K562 (cell line): Measurements from ENCODE around the gene RYR1. TPM values are rescaled to one million over a fixed set of nuclear protein-coding genes. Genes with fewer than 3 reads are reported as not detected.

Source experiments
- ATAC-seq: fragments of 200-7000 bp; cut with Tn5 transposase; 3 replicates; pipeline ENCODE4 v1.9.1; 2020; ENCODE audit warnings: moderate library complexity
- BruUV-seq: library from RNA; stranded (reverse); fragments of 400-500 nt; replicated peaks from 2 replicates; lab custom pipeline; 2021; lab: Mats Ljungman, UMichigan
- CTCF ChIA-PET: fragments of 300-600 bp; formaldehyde crosslinking; extraction: SDS; loops from one replicate; lab custom pipeline; 2021; ENCODE audit warnings: low intra/inter-chr PET ratio; lab: Yijun Ruan, JAX
- POLR2A ChIA-PET: fragments of 300-600, 350-650 bp; sonication (Branson Sonifier 250); formaldehyde crosslinking; extraction: SDS; loops from one replicate; lab custom pipeline; 2021; ENCODE audit warnings: antibody characterized with exemption, inconsistent platforms; lab: Yijun Ruan, JAX
- DNase-seq, 4 experiments: peaks; one replicate each; pipeline versions ENCODE4 v3.0.0 to v3.0.0-alpha.2; 2011 to 2018; ENCODE audit warnings: low spot score in 3 of 4, mixed read lengths in 3 of 4; ENCODE audit errors: extremely low read depth in 1 of 4
- FAIRE-seq: peaks from 2 replicates; lab custom pipeline; 2011; peaks lifted over from hg19 to GRCh38; lab: Jason Lieb, UNC
- H2AFZ ChIP-seq: 2 replicates; pipeline ENCODE4 v1.6.0; 2011; ENCODE audit warnings: low read depth, low read length, control low read depth, inconsistent platforms
- H3K27ac ChIP-seq: fragments of 200-600 bp; 3 replicates; pipeline ENCODE4 v1.8.0; 2011; ENCODE audit warnings: low read depth, mild to moderate bottlenecking, control low read depth, inconsistent platforms, low read length, moderate library complexity, mixed read lengths; ENCODE audit errors: extremely low read depth
- H3K27me3 ChIP-seq, 2 experiments: fragments of 300-600 bp in 1 of 2; 2 replicates in 1 of 2; 3 replicates in 1 of 2; pipeline versions ENCODE4 v1.6.0 to v1.8.0; 2011; ENCODE audit warnings: inconsistent platforms in 2 of 2, low read length in 2 of 2, mild to moderate bottlenecking in 1 of 2, mixed read lengths in 1 of 2, moderate library complexity in 1 of 2; ENCODE audit not compliant: control insufficient read depth in 2 of 2, insufficient read depth in 2 of 2
- H3K36me3 ChIP-seq: fragments of 300-600 bp; 3 replicates; pipeline ENCODE4 v1.8.0; 2011; ENCODE audit warnings: mild to moderate bottlenecking, low read length, inconsistent platforms; ENCODE audit not compliant: control insufficient read depth, insufficient read depth
- H3K4me1 ChIP-seq, 2 experiments: fragments of 200-600 bp in 1 of 2; replicated peaks in 1 of 2; 2 replicates in 1 of 2; 3 replicates in 1 of 2; pipeline versions ENCODE4 v1.5.1 to v1.8.0; 2011; ENCODE audit warnings: inconsistent platforms in 2 of 2, low read length in 2 of 2, mild to moderate bottlenecking in 1 of 2, mixed read lengths in 1 of 2, moderate library complexity in 1 of 2; ENCODE audit not compliant: control insufficient read depth in 2 of 2, insufficient read depth in 2 of 2
- H3K4me2 ChIP-seq: 2 replicates; pipeline ENCODE4 v1.6.1; 2011; ENCODE audit warnings: low read length, control low read depth, inconsistent platforms, mixed read lengths; ENCODE audit not compliant: insufficient read depth
- H3K4me3 ChIP-seq: fragments of 200-600 bp; sonication (generic), shearing (Covaris generic); 2 replicates; pipeline ENCODE4 v1.5.1; 2016; ENCODE audit warnings: control low read depth, inconsistent platforms
- H3K79me2 ChIP-seq: fragments of 200-600 bp; 3 replicates; pipeline ENCODE4 v1.8.0; 2011; ENCODE audit warnings: low read length, inconsistent platforms; ENCODE audit not compliant: control insufficient read depth, insufficient read depth
- H3K9ac ChIP-seq, 2 experiments: 2 replicates each; pipeline versions ENCODE4 v1.6.0 to v1.6.1; 2011; ENCODE audit warnings: low read depth in 2 of 2, low read length in 2 of 2, control low read depth in 1 of 2, inconsistent platforms in 1 of 2, mild to moderate bottlenecking in 1 of 2, mixed read lengths in 1 of 2; ENCODE audit not compliant: insufficient read depth in 1 of 2
- H3K9me1 ChIP-seq: one replicate; pipeline ENCODE4 v1.6.0; 2011; ENCODE audit warnings: inconsistent platforms, mild to moderate bottlenecking, low read length, moderate library complexity; ENCODE audit not compliant: control insufficient read depth, insufficient read depth
- H3K9me3 ChIP-seq: replicated peaks from 2 replicates; pipeline ENCODE4 v1.5.1; 2011; ENCODE audit warnings: low read depth, low read length, inconsistent platforms; ENCODE audit not compliant: control insufficient read depth, insufficient read depth
- H4K20me1 ChIP-seq: replicated peaks from 2 replicates; pipeline ENCODE4 v1.6.1; 2011; ENCODE audit warnings: low read length, inconsistent platforms, mixed read lengths; ENCODE audit not compliant: control insufficient read depth, insufficient read depth
- AFF4 ChIP-seq: sonication (generic); formaldehyde crosslinking; IDR thresholded peaks from 2 replicates; pipeline ENCODE4 v1.8.0; 2023; ENCODE audit warnings: mild to moderate bottlenecking, missing genetic modification reagents
- GMEB1 ChIP-seq: fragments of 250-450 bp; sonication (Bioruptor Pico); IDR thresholded peaks from 2 replicates; pipeline ENCODE4 v1.4.0; 2020; ENCODE audit warnings: mild to moderate bottlenecking
- MYNN ChIP-seq, 2 experiments: sonication (generic); formaldehyde crosslinking in 1 of 2; IDR thresholded peaks; 2 replicates each; pipeline versions ENCODE4 v1.5.0 to v1.6.1; 2016 to 2020; ENCODE audit warnings: antibody characterized with exemption in 1 of 2, missing genetic modification reagents in 1 of 2
- RNF2 ChIP-seq: sonication (generic); IDR thresholded peaks from 2 replicates; pipeline ENCODE4 v1.6.1; 2016
- SFPQ ChIP-seq: fragments of 200-400 bp; formaldehyde crosslinking; IDR thresholded peaks from 2 replicates; pipeline ENCODE4 v1.6.1; 2017; ENCODE audit warnings: mild to moderate bottlenecking, low read depth, low read length, moderate library complexity
- TBL1XR1 ChIP-seq, 2 experiments: IDR thresholded peaks; 2 replicates each; pipeline ENCODE4 v1.6.1; 2012; ENCODE audit warnings: improper control_type of control experiment in 2 of 2, low read length in 2 of 2, mild to moderate bottlenecking in 1 of 2
- ZNF280A ChIP-seq: fragments of 450-650 bp; IDR thresholded peaks from 2 replicates; pipeline ENCODE4 v1.6.1; 2018; ENCODE audit warnings: mild to moderate bottlenecking, low read depth; ENCODE audit not compliant: partially characterized antibody
- ZNF699 ChIP-seq: fragments of 250-450 bp; sonication (Bioruptor Pico); IDR thresholded peaks from 2 replicates; pipeline ENCODE4 v1.8.0; 2021; ENCODE audit warnings: mild to moderate bottlenecking, moderate library complexity; ENCODE audit not compliant: insufficient replicate concordance
- WGBS: fragments of 100-300 bp; shearing (Covaris generic); methylation state at CpG from one replicate; pipeline ENCODE4 v1.1.6; 2016; ENCODE audit warnings: low coverage, mixed read lengths; ENCODE audit not compliant: insufficient coverage; ENCODE audit errors: missing lambda C conversion rate; 5-methylcytosine and 5-hydroxymethylcytosine counted together
- in situ Hi-C: fragments of 300-500 bp; cut with MboI; formaldehyde crosslinking; loops from 4 replicates; pipeline ENCODE4 v1.15.0; 2018; ENCODE audit warnings: inconsistent platforms, mixed read lengths
- intact Hi-C: fragments of 100-400 bp; cut with micrococcal nuclease; formaldehyde crosslinking; loops from 2 replicates; pipeline ENCODE4 v1.14.2; 2022
- polyA plus RNA-seq, 8 experiments: library from polyadenylated mRNA; depleted of rRNA in 4 of 8; stranded (reverse) in 5 of 8; unstranded in 3 of 8; fragments of >200 nt; fragmentation: Nextera tagmentation in 2 of 8; fragmentation: Illumina TruSeq in 1 of 8; extraction: Ambion mirVana in 2 of 8; extraction: Trizol in 1 of 8; gene quantifications; 2 replicates each; pipeline versions ENCODE4 v1.2.1 to v1.2.3, GENCODE V29; 2011 to 2014; ENCODE audit warnings: inconsistent platforms in 1 of 8, missing spikeins in 1 of 8
- total RNA-seq, 7 experiments: library from RNA; depleted of rRNA in 6 of 7; stranded (reverse); fragments of >200 nt in 6 of 7; fragmentation: Illumina TruSeq in 2 of 7; extraction: Trizol in 2 of 7; gene quantifications; 2 replicates each; pipeline versions ENCODE4 v1.2.1 to v1.2.3, GENCODE V29; 2011 to 2021; ENCODE audit warnings: low replicate concordance in 1 of 7

RYR1 gene
- total and polyA plus RNA-seq, 9 of the 15 experiments (the other 6 are each of a cell fraction or from before 2014, with no cell fraction given) = 0.11 to 7.4 (median 3.7) TPM

DNA sequence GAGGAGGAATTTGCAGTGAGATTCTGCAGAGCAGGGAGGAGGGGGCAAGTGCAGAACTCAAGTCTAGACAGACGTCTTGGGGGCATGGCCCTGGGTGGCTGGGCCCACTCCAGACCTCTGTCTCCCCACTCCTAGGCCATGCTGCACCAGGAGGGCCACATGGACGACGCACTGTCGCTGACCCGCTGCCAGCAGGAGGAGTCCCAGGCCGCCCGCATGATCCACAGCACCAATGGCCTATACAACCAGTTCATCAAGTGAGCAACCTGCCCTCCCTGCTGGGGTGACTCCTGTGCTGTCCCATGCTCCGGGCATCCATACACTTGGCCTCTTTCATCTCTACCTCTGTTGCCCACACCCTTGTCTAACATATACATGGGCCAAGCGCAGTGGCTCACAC, 18.1 kb downstream of the RYR1 start (continued):
- TF ChIP-seq SFPQ = no peak

DNA sequence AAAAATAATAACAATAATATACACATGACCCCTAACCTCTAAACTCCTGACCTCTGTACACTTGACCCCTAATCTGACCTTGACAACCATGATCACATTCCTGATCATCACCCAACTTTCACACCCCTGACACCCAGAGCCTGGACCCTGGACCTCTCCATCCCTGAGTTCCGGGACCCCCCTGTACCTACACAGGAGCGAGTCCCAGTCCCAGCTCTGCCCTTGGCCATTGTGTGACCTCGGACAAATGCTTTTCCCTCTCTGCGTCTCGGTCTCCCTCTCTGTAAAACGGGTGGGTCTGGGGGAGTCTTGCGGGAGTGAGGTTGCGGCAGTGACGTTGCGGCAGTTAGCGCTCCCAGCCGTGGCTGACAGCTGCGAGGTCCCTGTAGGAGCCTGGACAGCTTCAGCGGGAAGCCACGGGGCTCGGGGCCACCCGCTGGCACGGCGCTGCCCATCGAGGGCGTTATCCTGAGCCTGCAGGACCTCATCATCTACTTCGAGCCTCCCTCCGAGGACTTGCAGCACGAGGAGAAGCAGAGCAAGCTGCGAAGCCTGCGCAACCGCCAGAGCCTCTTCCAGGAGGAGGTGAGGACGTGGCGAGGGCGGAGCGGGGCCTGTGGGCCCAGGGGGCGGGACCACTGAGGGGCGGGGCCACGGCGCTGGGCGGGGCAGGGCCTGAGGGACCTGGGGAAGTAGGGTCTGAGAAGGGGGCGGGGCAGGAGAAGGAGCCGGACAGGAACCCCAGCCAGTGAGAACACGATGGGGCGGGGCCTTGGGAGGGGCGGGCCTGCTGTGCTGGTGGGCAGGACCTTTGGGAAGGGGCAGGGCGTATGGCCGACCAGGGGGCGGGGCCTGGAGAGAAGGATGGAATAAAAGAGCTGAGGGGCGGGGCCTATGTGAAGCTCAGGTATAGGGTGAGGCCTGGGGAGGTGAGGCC, 19.2 kb downstream of the RYR1 start:
- CTCF ChIA-PET = no interaction called here
- 18% methylated on average over 28 of the region's 45 CpGs for WGBS
- no peaks in the 10 kb centered on the region for H4K20me1 ChIP-seq
- intact Hi-C loops = no loop called here
- H3K27ac ChIP-seq = peak overlapping the region; percentile 87
- peaks cover 5 to 26% of the 10 kb centered on the region in 2 experiments for H3K4me1 ChIP-seq
- H3K9me1 ChIP-seq = no peaks in the 10 kb centered on the region
- peak overlapping the region; percentile 70 to 90 for H3K9ac ChIP-seq
- ATAC-seq = peak; percentile 99
- no peaks in the 10 kb centered on the region for H3K27me3 ChIP-seq
- no peaks in the 10 kb centered on the region for H3K79me2 ChIP-seq
- H3K9me3 ChIP-seq = no peaks in the 10 kb centered on the region
- H2AFZ ChIP-seq = peak overlapping the region; percentile 95
- POLR2A ChIA-PET = interaction anchor here (0.6 to 1.3 kb wide), 7 partner anchors 18 to 312 kb away, joined by 3 to 5 read pairs (median 3); partner anchors contain the start of gene FAM98C
- FAIRE-seq = peak; percentile 99
- no TSS peak for BruUV-seq
- in situ Hi-C loops = no loop called here
- peaks cover 34% of the 10 kb centered on the region; the same call in 1 of the 3 replicates for H3K36me3 ChIP-seq
- peak; percentile 99 to 100 (median 100) for DNase-seq
- H3K4me2 ChIP-seq = peak overlapping the region; percentile 73
- H3K4me3 ChIP-seq = peak overlapping the region; percentile 20
- TF ChIP-seq AFF4 (CRISPR knock-in tag) = no peak
- TF ChIP-seq TBL1XR1 (IDR thresholded peaks at IDR 0.05; ENCODE audit: low read length in 2 of 2) = no peak
- no peak for TF ChIP-seq GMEB1 (CRISPR knock-in tag)
- peak; percentile 86 for TF ChIP-seq RNF2
- TF ChIP-seq MYNN (IDR thresholded peaks at IDR 0.05) = 0 out of 2 replicates have a peak, but pooled peaks have one; percentile 47
- no peak for TF ChIP-seq MYNN (CRISPR knock-in tag; IDR thresholded peaks at IDR 0.05)
- no peak for TF ChIP-seq ZNF699 (CRISPR knock-in tag)
- no peak for TF ChIP-seq ZNF280A
